GM19328 (cell line): ENCODE data around the gene ZNF74.

Experiments used
- ATAC-seq: cut with Tn5 transposase; IDR thresholded peaks from one replicate; pipeline ENCODE4 v1.9.1; 2021; ENCODE audit warnings: mild to moderate bottlenecking, moderate library complexity; ENCODE audit not compliant: unreplicated experiment

Gene ZNF74

GRCh38 chr22:20418211-20418788 lies 24.3 kb downstream of the ZNF74 start:
- no peak for ATAC-seq

GRCh38 chr22:20419664-20419951 lies 25.7 kb downstream of the ZNF74 start:
- no peak for ATAC-seq

GRCh38 chr22:20420157-20420842 lies 26.3 kb downstream of the ZNF74 start:
- ATAC-seq, result no peak

- no peak for ATAC-seq
These were observed 27.5 kb downstream of the ZNF74 start for GRCh38 chr22:20421507-20421874.

GRCh38 chr22:20422271-20423007 lies 28.5 kb downstream of the ZNF74 start:
- ATAC-seq, result no peak

GRCh38 chr22:20423008-20423905 lies 29.3 kb downstream of the ZNF74 start:
- ATAC-seq, result no peak

GRCh38 chr22:20423906-20424551 lies 30.1 kb downstream of the ZNF74 start:
- no peak for ATAC-seq

GRCh38 chr22:20424568-20424931 lies 30.6 kb downstream of the ZNF74 start:
- ATAC-seq, result no peak

- ATAC-seq, result no peak
These were observed 31.1 kb downstream of the ZNF74 start for GRCh38 chr22:20424932-20425565.

GRCh38 chr22:20425566-20426258 lies 31.8 kb downstream of the ZNF74 start:
- ATAC-seq, result no peak

- no peak for ATAC-seq
These were observed 32.3 kb downstream of the ZNF74 start for GRCh38 chr22:20426259-20426615.

- no peak for ATAC-seq
These were observed 33.4 kb downstream of the ZNF74 start for GRCh38 chr22:20427104-20427944.

- no peak for ATAC-seq
These were observed 34.0 kb downstream of the ZNF74 start for GRCh38 chr22:20427945-20428417.

GRCh38 chr22:20428496-20429253 lies 34.7 kb downstream of the ZNF74 start:
- no peak for ATAC-seq

GRCh38 chr22:20429254-20430100 lies 35.5 kb downstream of the ZNF74 start:
- no peak for ATAC-seq

GRCh38 chr22:20430101-20430719 lies 36.3 kb downstream of the ZNF74 start:
- no peak for ATAC-seq
